CD4-positive, alpha-beta T cell (primary cell): Measurements from ENCODE around the gene ITGB3. TPM values are rescaled to one million over a fixed set of nuclear protein-coding genes. Genes with fewer than 3 reads are reported as not detected.
A peak's percentile ranks its signal among the peaks of the same experiment; 100 is the strongest.

Experiments used
- ATAC-seq: fragments of 200-7000 bp; cut with Tn5 transposase; one replicate; pipeline ENCODE4 v1.10.0; 2022; ENCODE audit warnings: mild to moderate bottlenecking; ENCODE audit not compliant: poor library complexity
- CTCF ChIA-PET: fragments of 350-600 bp; sonication (Branson Sonifier 250); formaldehyde crosslinking; loops from one replicate; lab custom pipeline; 2021; ENCODE audit warnings: antibody characterized with exemption, inconsistent platforms; lab: Charles Lee
- POLR2A ChIA-PET: fragments of 350-600 bp; sonication (Branson Sonifier 250); formaldehyde crosslinking; loops from one replicate; lab custom pipeline; 2021; ENCODE audit warnings: antibody characterized with exemption, inconsistent platforms; lab: Charles Lee
- DNase-seq, 14 experiments: peaks; one replicate each; pipeline ENCODE4 v3.0.0-alpha.2; 2013 to 2020; ENCODE audit warnings: mixed read lengths in 2 of 14
- H3K27ac ChIP-seq, 2 donors: one replicate each; pipeline versions ENCODE4 v1.5.1 to v1.7.0; 2013; ENCODE audit warnings: low read length in 2 of 2, low read depth in 1 of 2, mild to moderate bottlenecking in 1 of 2
- H3K27me3 ChIP-seq, 2 experiments: 1 replicate in 1 of 2; 2 replicates in 1 of 2; pipeline versions ENCODE4 v1.6.1 to v1.7.0; 2013; ENCODE audit warnings: low read length in 2 of 2, control low read depth in 1 of 2, mild to moderate bottlenecking in 1 of 2, moderate library complexity in 1 of 2; ENCODE audit not compliant: insufficient read depth in 2 of 2, control insufficient read depth in 1 of 2
- H3K36me3 ChIP-seq: one replicate; pipeline ENCODE4 v1.6.1; 2013; ENCODE audit warnings: low read length, control low read depth; ENCODE audit not compliant: insufficient read depth
- H3K4me1 ChIP-seq: one replicate; pipeline ENCODE4 v1.6.1; 2013; ENCODE audit warnings: low read length, control low read depth; ENCODE audit not compliant: insufficient read depth
- H3K4me3 ChIP-seq: one replicate; pipeline ENCODE4 v1.5.1; 2013; ENCODE audit warnings: mild to moderate bottlenecking, low read length, moderate library complexity
- H3K9me3 ChIP-seq, 2 experiments: 1 replicate in 1 of 2; 2 replicates in 1 of 2; pipeline versions ENCODE4 v1.6.1 to v1.7.0; 2013; ENCODE audit warnings: low read length in 2 of 2, mild to moderate bottlenecking in 2 of 2, control low read depth in 1 of 2, moderate library complexity in 1 of 2; ENCODE audit not compliant: control insufficient read depth in 1 of 2, insufficient read depth in 1 of 2
- H3K27ac Mint-ChIP-seq: one replicate; pipeline ENCODE4 v1.8.0; 2020; ENCODE audit warnings: mixed read lengths
- H3K27me3 Mint-ChIP-seq: one replicate; pipeline ENCODE4 v1.8.0; 2021; ENCODE audit warnings: mixed read lengths
- H3K36me3 Mint-ChIP-seq: one replicate; pipeline ENCODE4 v1.8.0; 2021; ENCODE audit warnings: low read depth, mixed read lengths
- H3K4me1 Mint-ChIP-seq: one replicate; pipeline ENCODE4 v1.8.0; 2021; ENCODE audit warnings: low read depth, mixed read lengths
- H3K4me3 Mint-ChIP-seq: one replicate; pipeline ENCODE4 v1.8.0; 2020; ENCODE audit warnings: mild to moderate bottlenecking, mixed read lengths
- H3K9me3 Mint-ChIP-seq: one replicate; pipeline ENCODE4 v1.8.0; 2020; ENCODE audit warnings: mixed read lengths
- intact Hi-C, 2 experiments: fragments of 100-400 bp; cut with DNase I in 1 of 2; cut with micrococcal nuclease in 1 of 2; formaldehyde crosslinking; loops; one replicate each; pipeline versions ENCODE4 v1.15.1 to v1.9.0; 2023 to 2025; cut with DNase I, micrococcal nuclease
- total RNA-seq, 174 experiments: library from RNA in 2 of 174; stranded (reverse) in 2 of 174; gene quantifications; one replicate each; pipeline ENCODE4 v1.2.3 and lab custom pipeline; 2021 to 2026
- TF ChIP-seq, protein P1 (sequence below): fragments of 200-600 bp; IDR thresholded peaks from one replicate; pipeline ENCODE4 v1.8.0; 2022; ENCODE audit warnings: antibody characterized with exemption, mild to moderate bottlenecking

Gene ITGB3
- total RNA-seq, 2 experiments from 2014 or later: 0.05 TPM; not detected in 1

DNA sequence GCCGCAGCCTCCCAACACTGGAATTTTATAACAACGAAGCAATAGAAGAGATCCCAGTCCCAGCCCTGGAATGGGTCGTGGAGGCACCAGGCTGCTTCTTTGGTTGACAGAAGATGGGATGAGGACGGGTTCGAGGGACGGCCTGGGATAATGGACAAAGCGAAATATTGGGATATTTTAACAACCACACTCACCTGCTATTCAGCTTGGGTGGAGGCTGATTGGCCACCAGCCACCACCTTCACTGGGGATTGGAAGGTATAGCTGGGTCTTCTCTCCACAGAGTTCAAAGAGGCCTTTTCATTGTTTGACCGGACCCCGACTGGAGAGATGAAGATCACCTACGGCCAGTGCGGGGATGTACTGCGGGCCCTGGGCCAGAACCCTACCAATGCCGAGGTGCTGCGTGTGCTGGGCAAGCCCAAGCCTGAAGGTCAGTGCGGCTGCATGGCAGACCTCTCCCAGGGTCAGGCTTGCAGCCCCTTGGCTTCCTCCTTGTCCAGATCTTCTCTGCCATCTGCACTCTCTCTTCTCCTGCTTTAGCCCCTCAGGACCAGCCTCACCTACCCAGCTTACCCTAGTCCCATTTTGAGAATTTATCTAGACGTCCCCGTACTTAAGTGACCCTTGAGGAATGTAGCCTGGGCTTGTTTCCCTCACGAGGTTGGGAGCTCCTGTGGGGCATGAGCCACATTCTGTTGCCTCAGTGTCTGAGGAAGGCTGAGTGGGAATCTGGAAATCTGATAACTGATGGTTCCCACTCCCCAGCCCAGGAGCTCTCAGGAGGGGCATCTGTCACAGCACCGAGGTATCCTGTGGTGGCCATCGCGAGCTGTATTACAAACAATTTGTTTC lies 33.8 kb upstream of the ITGB3 start:
- Mint-ChIP-seq H3K9me3 (no peaks in the 10 kb centered on the region), H3K4me1 (peaks cover 37% of the 10 kb centered on the region), H3K36me3 (no peaks in the 10 kb centered on the region), H3K4me3 (no peak overlapping the region), H3K27ac (no peak overlapping the region), H3K27me3 (no peaks in the 10 kb centered on the region)
- CTCF ChIA-PET: no interaction called here
- Histone ChIP-seq H3K27ac (peak overlapping the region in 1 of 2 donors; percentile 11), H3K4me3 (no peak overlapping the region), H3K9me3 (no peaks in the 10 kb centered on the region), H3K4me1 (peaks cover 51% of the 10 kb centered on the region), H3K27me3 (no peaks in the 10 kb centered on the region), H3K36me3 (no peaks in the 10 kb centered on the region)
- POLR2A ChIA-PET: interaction anchor here (4.5 kb wide), 1 partner anchor 14 kb away, joined by 35 read pairs; no protein-coding TSS in a partner anchor
- DNase-seq (no peak), ATAC-seq (no peak)
- TF ChIP-seq, protein P1, sequence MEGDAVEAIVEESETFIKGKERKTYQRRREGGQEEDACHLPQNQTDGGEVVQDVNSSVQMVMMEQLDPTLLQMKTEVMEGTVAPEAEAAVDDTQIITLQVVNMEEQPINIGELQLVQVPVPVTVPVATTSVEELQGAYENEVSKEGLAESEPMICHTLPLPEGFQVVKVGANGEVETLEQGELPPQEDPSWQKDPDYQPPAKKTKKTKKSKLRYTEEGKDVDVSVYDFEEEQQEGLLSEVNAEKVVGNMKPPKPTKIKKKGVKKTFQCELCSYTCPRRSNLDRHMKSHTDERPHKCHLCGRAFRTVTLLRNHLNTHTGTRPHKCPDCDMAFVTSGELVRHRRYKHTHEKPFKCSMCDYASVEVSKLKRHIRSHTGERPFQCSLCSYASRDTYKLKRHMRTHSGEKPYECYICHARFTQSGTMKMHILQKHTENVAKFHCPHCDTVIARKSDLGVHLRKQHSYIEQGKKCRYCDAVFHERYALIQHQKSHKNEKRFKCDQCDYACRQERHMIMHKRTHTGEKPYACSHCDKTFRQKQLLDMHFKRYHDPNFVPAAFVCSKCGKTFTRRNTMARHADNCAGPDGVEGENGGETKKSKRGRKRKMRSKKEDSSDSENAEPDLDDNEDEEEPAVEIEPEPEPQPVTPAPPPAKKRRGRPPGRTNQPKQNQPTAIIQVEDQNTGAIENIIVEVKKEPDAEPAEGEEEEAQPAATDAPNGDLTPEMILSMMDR: no peak
- intact Hi-C loops: no loop called here

DNA sequence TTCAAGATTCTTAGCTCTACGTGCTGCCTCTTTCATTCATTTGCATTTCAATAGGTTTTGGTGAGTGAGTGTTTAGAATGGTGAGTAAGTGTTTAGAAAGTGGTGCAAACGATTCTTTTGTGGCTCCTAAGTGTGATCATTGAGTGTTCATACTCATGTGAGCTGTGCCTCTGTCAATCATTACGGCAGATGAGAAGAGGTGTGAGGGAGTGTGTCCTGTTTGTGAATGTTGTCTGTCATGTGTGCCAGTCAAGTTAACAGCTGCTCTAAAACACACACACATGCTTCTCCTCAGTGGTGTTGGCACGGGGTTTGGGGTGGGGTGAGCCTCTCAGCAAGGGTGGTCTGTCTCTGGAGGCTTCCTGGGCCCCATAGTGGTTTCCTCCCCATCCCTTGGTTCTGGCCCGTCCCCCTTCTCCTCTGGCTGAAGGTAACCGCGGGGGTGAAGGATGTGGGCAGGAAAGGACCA lies 33.1 kb upstream of the ITGB3 start:
- Histone ChIP-seq H3K4me1 (peaks cover 51% of the 10 kb centered on the region), H3K36me3 (no peaks in the 10 kb centered on the region), H3K27ac (no peak overlapping the region), H3K27me3 (no peaks in the 10 kb centered on the region), H3K4me3 (no peak overlapping the region), H3K9me3 (no peaks in the 10 kb centered on the region)
- H3K27me3 Mint-ChIP-seq: no peaks in the 10 kb centered on the region
- H3K36me3 Mint-ChIP-seq: no peaks in the 10 kb centered on the region
- no peaks in the 10 kb centered on the region for H3K9me3 Mint-ChIP-seq
- CTCF ChIA-PET: interaction anchor here (0.6 kb wide), 1 partner anchor 326 kb away, joined by 3 read pairs; no protein-coding TSS in a partner anchor
- POLR2A ChIA-PET: interaction anchor here (4.5 kb wide), 1 partner anchor 15 kb away, joined by 35 read pairs; no protein-coding TSS in a partner anchor
- ATAC-seq (peak; percentile 37), DNase-seq (peak in 3 of 14 experiments; percentile 7 to 68 (median 32))
- TF ChIP-seq, protein P1: no peak
- no peak overlapping the region for H3K27ac Mint-ChIP-seq
- intact Hi-C loops: no loop called here
- H3K4me1 Mint-ChIP-seq: peaks cover 37% of the 10 kb centered on the region
- H3K4me3 Mint-ChIP-seq: no peak overlapping the region

DNA sequence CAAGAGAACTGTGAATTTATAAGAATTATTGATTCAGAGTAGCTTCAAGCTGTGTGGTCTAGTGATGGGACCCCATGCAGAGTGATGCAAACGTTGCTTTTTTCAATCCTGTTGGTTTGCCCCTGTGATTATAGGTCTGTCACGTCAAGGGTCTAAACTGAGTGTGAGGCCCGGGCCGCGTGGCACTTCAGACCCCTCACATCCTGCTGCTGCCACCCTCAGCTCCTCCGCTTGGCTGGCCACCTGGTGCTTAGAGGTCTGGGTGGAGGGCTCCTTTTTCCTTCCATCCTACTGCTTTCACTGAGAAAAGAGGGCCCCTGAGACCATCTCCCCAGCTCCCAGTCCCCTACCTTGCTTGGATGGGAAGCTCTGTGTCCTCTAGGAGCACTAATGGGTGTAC lies 32.5 kb upstream of the ITGB3 start:
- Mint-ChIP-seq H3K4me1 (peaks cover 37% of the 10 kb centered on the region), H3K36me3 (no peaks in the 10 kb centered on the region), H3K9me3 (no peaks in the 10 kb centered on the region), H3K27me3 (no peaks in the 10 kb centered on the region), H3K4me3 (no peak overlapping the region), H3K27ac (no peak overlapping the region)
- ATAC-seq (no peak), DNase-seq (no peak)
- intact Hi-C loops: no loop called here
- TF ChIP-seq, protein P1: no peak
- Histone ChIP-seq H3K9me3 (no peaks in the 10 kb centered on the region), H3K36me3 (no peaks in the 10 kb centered on the region), H3K27ac (no peak overlapping the region), H3K4me3 (no peak overlapping the region), H3K4me1 (peaks cover 51% of the 10 kb centered on the region), H3K27me3 (no peaks in the 10 kb centered on the region)
- POLR2A ChIA-PET: interaction anchor here (4.5 kb wide), 1 partner anchor 16 kb away, joined by 35 read pairs; no protein-coding TSS in a partner anchor
- CTCF ChIA-PET: interaction anchor here (0.6 kb wide), 1 partner anchor 325 kb away, joined by 3 read pairs; no protein-coding TSS in a partner anchor
